HG03442 (cell line): ENCODE measurements around the gene SNAI3.

ENCODE experiments used
- ATAC-seq: cut with Tn5 transposase; IDR thresholded peaks from one replicate; pipeline ENCODE4 v1.9.1; 2021; ENCODE audit warnings: mild to moderate bottlenecking, moderate library complexity; ENCODE audit not compliant: unreplicated experiment

SNAI3 gene

GRCh38 chr16:88653101-88653500 is 33.2 kb downstream of the SNAI3 start:
- no peak for ATAC-seq

- no peak for ATAC-seq
Measured at GRCh38 chr16:88652762-88653063, 33.6 kb downstream of the SNAI3 start.

GRCh38 chr16:88651989-88652761 is 34.1 kb downstream of the SNAI3 start:
- ATAC-seq, result no peak

- peak; percentile 68 for ATAC-seq
Measured at GRCh38 chr16:88651276-88651988, 34.9 kb downstream of the SNAI3 start.

GRCh38 chr16:88650749-88651275 is 35.5 kb downstream of the SNAI3 start, which contains the start of gene CYBA:
CYBA (minus strand) TSS chr16:88651053; CDS start chr16:88651013, 40 bp downstream.
- ATAC-seq, result peak; percentile 61

GRCh38 chr16:88649924-88650748 is 36.2 kb downstream of the SNAI3 start:
- ATAC-seq, result peak; percentile 6

- ATAC-seq, result no peak
Measured at GRCh38 chr16:88649195-88649923, 36.9 kb downstream of the SNAI3 start.

GRCh38 chr16:88647178-88648070 is 38.9 kb downstream of the SNAI3 start:
- ATAC-seq, result no peak

GRCh38 chr16:88646345-88647034 is 39.8 kb downstream of the SNAI3 start:
- no peak for ATAC-seq

- no peak for ATAC-seq
Measured at GRCh38 chr16:88645941-88646340, 40.4 kb downstream of the SNAI3 start.

- no peak for ATAC-seq
Measured at GRCh38 chr16:88645455-88645854, 40.9 kb downstream of the SNAI3 start.

- ATAC-seq, result no peak
Measured at GRCh38 chr16:88643644-88643932, 42.7 kb downstream of the SNAI3 start.

- no peak for ATAC-seq
Measured at GRCh38 chr16:88642881-88643643, 43.2 kb downstream of the SNAI3 start.

GRCh38 chr16:88640498-88641247 is 45.6 kb downstream of the SNAI3 start:
- no peak for ATAC-seq

GRCh38 chr16:88640039-88640495 is 46.2 kb downstream of the SNAI3 start:
- ATAC-seq, result no peak

- ATAC-seq, result no peak
Measured at GRCh38 chr16:88639231-88640038, 46.9 kb downstream of the SNAI3 start.
